CD4-positive, alpha-beta memory T cell (primary cell): Measurements from ENCODE around the gene VAT1L. TPM values are rescaled to one million over a fixed set of nuclear protein-coding genes. Genes with fewer than 3 reads are reported as not detected.

Experiments
- CTCF ChIA-PET: fragments of 350-600 bp; sonication (Branson Sonifier 250); formaldehyde crosslinking; loops from one replicate; lab custom pipeline; 2021; ENCODE audit warnings: inconsistent platforms; ENCODE audit not compliant: partially characterized antibody; lab: Charles Lee
- POLR2A ChIA-PET: fragments of 350-600 bp; sonication (Branson Sonifier 250); formaldehyde crosslinking; loops from one replicate; lab custom pipeline; 2021; ENCODE audit not compliant: partially characterized antibody; lab: Charles Lee
- DNase-seq, 5 donors: peaks; one replicate each; pipeline versions ENCODE4 v3.0.0 to v3.0.0-alpha.2; 2020 to 2022; ENCODE audit warnings: mixed read lengths in 1 of 5
- H3K27ac ChIP-seq: one replicate; pipeline ENCODE4 v1.7.0; 2013; ENCODE audit warnings: low read depth, low read length
- H3K27me3 ChIP-seq: 2 replicates; pipeline ENCODE4 v1.7.0; 2013; ENCODE audit warnings: mild to moderate bottlenecking, low read length, moderate library complexity; ENCODE audit not compliant: insufficient read depth
- H3K36me3 ChIP-seq: 2 replicates; pipeline ENCODE4 v1.7.0; 2013; ENCODE audit warnings: mild to moderate bottlenecking, low read length, moderate library complexity; ENCODE audit not compliant: insufficient read depth
- H3K4me1 ChIP-seq: 2 replicates; pipeline ENCODE4 v1.7.0; 2013; ENCODE audit warnings: mild to moderate bottlenecking, low read length, moderate library complexity; ENCODE audit not compliant: insufficient read depth
- H3K4me3 ChIP-seq, 2 donors: one replicate each; pipeline ENCODE4 v1.7.0; 2013; ENCODE audit warnings: low read length in 2 of 2, mild to moderate bottlenecking in 1 of 2
- H3K9me3 ChIP-seq, 2 donors: one replicate each; pipeline ENCODE4 v1.7.0; 2013; ENCODE audit warnings: low read length in 2 of 2, control low read depth in 1 of 2; ENCODE audit not compliant: control insufficient read depth in 1 of 2
- H3K27ac Mint-ChIP-seq, 7 donors: one replicate each; pipeline ENCODE4 v1.8.0; 2020 to 2021; ENCODE audit warnings: mixed read lengths in 7 of 7, mild to moderate bottlenecking in 6 of 7, inconsistent platforms in 3 of 7, moderate library complexity in 3 of 7
- H3K27me3 Mint-ChIP-seq, 2 donors: one replicate each; pipeline ENCODE4 v1.8.0; 2020 to 2021; ENCODE audit warnings: mixed read lengths in 2 of 2
- H3K36me3 Mint-ChIP-seq, 2 donors: one replicate each; pipeline ENCODE4 v1.8.0; 2020 to 2021; ENCODE audit warnings: mixed read lengths in 2 of 2, inconsistent platforms in 1 of 2, mild to moderate bottlenecking in 1 of 2
- H3K4me1 Mint-ChIP-seq, 4 donors: one replicate each; pipeline ENCODE4 v1.8.0; 2020 to 2021; ENCODE audit warnings: mixed read lengths in 4 of 4, mild to moderate bottlenecking in 1 of 4
- H3K4me3 Mint-ChIP-seq, 8 donors: one replicate each; pipeline ENCODE4 v1.8.0; 2020 to 2021; ENCODE audit warnings: mixed read lengths in 8 of 8, mild to moderate bottlenecking in 7 of 8, moderate library complexity in 6 of 8, inconsistent platforms in 3 of 8
- H3K9me3 Mint-ChIP-seq, 8 donors: one replicate each; pipeline ENCODE4 v1.8.0; 2020 to 2021; ENCODE audit warnings: mixed read lengths in 8 of 8, mild to moderate bottlenecking in 5 of 8, inconsistent platforms in 3 of 8, moderate library complexity in 1 of 8
- intact Hi-C: fragments of 100-400 bp; cut with micrococcal nuclease; formaldehyde crosslinking; loops from one replicate; pipeline ENCODE4 v1.15.1; 2023
- polyA plus RNA-seq, 2 donors: library from polyadenylated mRNA; unstranded; fragments of 300-500 nt; fragmentation: Illumina TruSeq; gene quantifications; one replicate each; pipeline ENCODE4 v1.2.3, GENCODE V29; 2021
- total RNA-seq, 2 experiments: library from RNA; stranded (reverse); gene quantifications; one replicate each; pipeline ENCODE4 v1.2.3, GENCODE V29; 2021

The VAT1L gene
- total and polyA plus RNA-seq, 4 experiments from 2014 or later = not detected

DNA sequence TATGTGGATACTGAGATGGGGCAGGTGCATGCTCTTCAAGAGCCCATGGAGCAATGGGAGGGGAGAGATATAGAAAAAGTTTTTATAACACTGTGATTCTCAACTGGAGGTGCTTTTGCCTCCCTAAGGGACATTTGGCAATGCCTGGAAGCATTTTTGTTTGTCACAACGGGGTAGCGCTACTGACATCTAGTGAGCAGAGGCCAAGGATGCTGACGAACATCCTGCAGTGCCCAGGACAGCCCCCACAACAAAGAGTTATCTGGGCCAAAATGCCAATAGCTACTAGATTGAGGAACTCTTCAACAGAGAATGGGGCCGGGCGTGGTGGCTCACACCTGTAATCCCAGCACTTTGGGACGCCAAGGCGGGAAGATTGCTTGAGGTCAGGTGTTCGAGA, 166.8 kb downstream of the VAT1L start:
- peaks cover 0 to 2% (median 0%) of the 10 kb centered on the region in 8 donors for H3K9me3 Mint-ChIP-seq
- CTCF ChIA-PET = no interaction called here

DNA sequence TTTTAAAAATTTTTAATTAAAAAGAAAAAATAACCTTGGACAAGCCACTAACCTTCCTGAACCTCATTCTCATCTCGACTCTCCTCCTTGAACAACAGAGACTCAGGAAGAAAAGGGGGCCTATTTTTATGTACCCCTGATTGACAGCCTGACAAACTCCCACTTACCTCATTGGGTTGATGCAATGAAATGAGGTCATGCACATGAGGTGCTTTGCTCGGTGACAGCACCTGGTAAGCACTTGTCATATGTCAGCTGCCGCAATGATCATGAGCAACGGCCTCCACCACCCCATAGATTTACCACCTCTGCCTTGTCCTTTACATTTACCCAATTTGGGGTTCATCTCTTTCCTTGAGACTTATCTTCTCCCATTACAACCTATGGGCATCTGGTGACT, 167.9 kb downstream of the VAT1L start:
- Histone ChIP-seq H3K27ac (no peak overlapping the region), H3K4me1 (no peaks in the 10 kb centered on the region), H3K9me3 (no peaks in the 10 kb centered on the region), H3K4me3 (no peak overlapping the region), H3K36me3 (no peaks in the 10 kb centered on the region), H3K27me3 (no peaks in the 10 kb centered on the region)
- intact Hi-C loops = no loop called here
- Mint-ChIP-seq H3K27ac (no peak overlapping the region), H3K4me1 (no peaks in the 10 kb centered on the region), H3K36me3 (no peaks in the 10 kb centered on the region), H3K4me3 (no peak overlapping the region), H3K27me3 (peaks cover 9 to 11% of the 10 kb centered on the region in 2 donors), H3K9me3 (peaks cover 0 to 2% (median 0%) of the 10 kb centered on the region in 8 donors)
- no peak for DNase-seq
- ChIA-PET CTCF (no interaction called here), POLR2A (no interaction called here)

More for the DNA sequence above, 166.8 kb downstream of the VAT1L start:
- no peaks in the 10 kb centered on the region for H3K27me3 ChIP-seq
- no peak overlapping the region for H3K4me3 ChIP-seq
- POLR2A ChIA-PET = no interaction called here
- intact Hi-C loops = no loop called here
- no peak for DNase-seq
- no peaks in the 10 kb centered on the region for H3K9me3 ChIP-seq
- Mint-ChIP-seq H3K4me1 (no peaks in the 10 kb centered on the region), H3K27me3 (peaks cover 9 to 13% of the 10 kb centered on the region in 2 donors), H3K4me3 (no peak overlapping the region), H3K27ac (no peak overlapping the region), H3K36me3 (no peaks in the 10 kb centered on the region)
- no peaks in the 10 kb centered on the region for H3K36me3 ChIP-seq
- H3K27ac ChIP-seq = no peak overlapping the region
- no peaks in the 10 kb centered on the region for H3K4me1 ChIP-seq

DNA sequence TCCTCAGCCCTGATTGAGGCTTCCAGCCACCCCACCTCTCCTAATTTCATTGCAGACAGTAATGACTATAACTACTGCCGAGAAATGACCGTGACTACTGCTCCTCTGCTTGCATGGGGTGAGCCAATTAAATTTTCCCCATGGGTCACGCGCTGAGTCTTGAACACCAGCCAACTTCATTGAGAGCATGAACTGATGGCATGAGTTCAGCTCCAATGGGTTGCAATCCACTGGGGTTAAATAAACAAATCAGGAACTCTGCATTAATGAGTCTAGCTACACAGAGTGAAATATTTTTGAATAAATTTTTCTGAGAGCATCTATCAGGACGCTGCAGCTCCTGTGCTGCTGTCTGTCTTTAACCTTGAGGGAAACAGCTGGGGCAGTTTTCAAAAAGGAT, 172.4 kb downstream of the VAT1L start:
- no peak overlapping the region for H3K27ac ChIP-seq
- H3K4me1 ChIP-seq = no peaks in the 10 kb centered on the region
- ChIA-PET POLR2A (no interaction called here), CTCF (no interaction called here)
- no peaks in the 10 kb centered on the region for H3K27me3 ChIP-seq
- H3K36me3 ChIP-seq = no peaks in the 10 kb centered on the region
- H3K9me3 Mint-ChIP-seq = peaks cover 0 to 2% (median 0%) of the 10 kb centered on the region in 8 donors
- H3K27ac Mint-ChIP-seq = no peak overlapping the region
- H3K4me3 Mint-ChIP-seq = no peak overlapping the region
- peaks cover 17 to 27% of the 10 kb centered on the region in 2 donors for H3K27me3 Mint-ChIP-seq
- intact Hi-C loops = no loop called here
- peaks cover 0 to 4% (median under 1%) of the 10 kb centered on the region in 4 donors for H3K4me1 Mint-ChIP-seq
- DNase-seq = no peak
- H3K4me3 ChIP-seq = no peak overlapping the region
- no peaks in the 10 kb centered on the region for H3K9me3 ChIP-seq
- H3K36me3 Mint-ChIP-seq = no peaks in the 10 kb centered on the region

DNA sequence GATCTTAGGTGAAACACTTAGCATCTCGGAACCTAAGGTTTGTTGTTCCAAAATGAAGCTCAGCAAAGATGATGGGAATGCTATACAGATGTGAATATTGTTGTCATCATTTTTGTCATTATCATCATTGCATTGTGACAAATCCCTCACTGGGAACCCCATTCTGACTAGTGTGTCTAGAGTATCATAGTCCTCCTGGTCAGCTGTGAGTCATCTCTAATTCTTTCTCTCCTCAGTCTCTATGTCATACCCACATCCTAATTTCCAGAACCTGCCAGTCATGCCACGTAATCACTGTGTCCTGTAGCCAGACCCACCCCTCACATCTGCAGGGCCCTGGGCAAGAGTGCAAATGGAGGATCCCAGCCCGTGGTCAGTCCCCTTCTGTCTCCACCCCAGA, 173.4 kb downstream of the VAT1L start:
- CTCF ChIA-PET = no interaction called here

DNA sequence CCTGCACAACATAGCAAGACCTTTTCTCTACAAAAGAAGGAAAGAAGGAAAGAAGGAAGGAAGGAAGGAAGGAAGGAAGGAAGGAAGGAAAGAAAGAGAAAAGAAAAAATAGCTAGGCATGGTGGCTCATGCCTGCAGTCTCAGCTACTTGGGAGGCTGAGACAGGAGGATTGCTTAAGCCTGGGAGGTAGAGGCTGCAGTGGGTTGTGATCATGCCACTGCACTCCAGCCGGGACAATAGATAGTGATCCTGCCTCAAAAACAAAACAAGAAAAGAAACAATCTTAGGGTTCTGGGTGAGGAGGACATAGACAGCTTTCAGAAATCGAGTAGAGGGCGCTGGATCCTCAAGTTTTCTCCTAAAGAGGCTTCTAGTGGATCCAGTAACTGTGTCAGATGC, 174.3 kb downstream of the VAT1L start:
- Mint-ChIP-seq H3K27me3 (peaks cover 17 to 24% of the 10 kb centered on the region in 2 donors), H3K36me3 (no peaks in the 10 kb centered on the region), H3K27ac (no peak overlapping the region), H3K4me1 (peaks cover 0 to 4% (median under 1%) of the 10 kb centered on the region in 4 donors), H3K4me3 (no peak overlapping the region), H3K9me3 (no peaks in the 10 kb centered on the region)
- H3K4me1 ChIP-seq = no peaks in the 10 kb centered on the region
- ChIA-PET POLR2A (no interaction called here), CTCF (no interaction called here)
- H3K36me3 ChIP-seq = no peaks in the 10 kb centered on the region
- no peaks in the 10 kb centered on the region for H3K9me3 ChIP-seq
- no peaks in the 10 kb centered on the region for H3K27me3 ChIP-seq
- no peak overlapping the region for H3K27ac ChIP-seq
- no peak for DNase-seq
- no peak overlapping the region for H3K4me3 ChIP-seq
- intact Hi-C loops = no loop called here

More for the DNA sequence above, 173.4 kb downstream of the VAT1L start:
- Histone ChIP-seq H3K27ac (no peak overlapping the region), H3K4me1 (no peaks in the 10 kb centered on the region), H3K9me3 (no peaks in the 10 kb centered on the region), H3K36me3 (no peaks in the 10 kb centered on the region), H3K27me3 (no peaks in the 10 kb centered on the region), H3K4me3 (no peak overlapping the region)
- Mint-ChIP-seq H3K36me3 (no peaks in the 10 kb centered on the region), H3K4me3 (no peak overlapping the region), H3K27ac (no peak overlapping the region), H3K27me3 (peaks cover 15 to 23% of the 10 kb centered on the region in 2 donors), H3K4me1 (peaks cover 0 to 4% (median under 1%) of the 10 kb centered on the region in 4 donors), H3K9me3 (no peaks in the 10 kb centered on the region)
- intact Hi-C loops = no loop called here
- DNase-seq = no peak
- POLR2A ChIA-PET = no interaction called here

DNA sequence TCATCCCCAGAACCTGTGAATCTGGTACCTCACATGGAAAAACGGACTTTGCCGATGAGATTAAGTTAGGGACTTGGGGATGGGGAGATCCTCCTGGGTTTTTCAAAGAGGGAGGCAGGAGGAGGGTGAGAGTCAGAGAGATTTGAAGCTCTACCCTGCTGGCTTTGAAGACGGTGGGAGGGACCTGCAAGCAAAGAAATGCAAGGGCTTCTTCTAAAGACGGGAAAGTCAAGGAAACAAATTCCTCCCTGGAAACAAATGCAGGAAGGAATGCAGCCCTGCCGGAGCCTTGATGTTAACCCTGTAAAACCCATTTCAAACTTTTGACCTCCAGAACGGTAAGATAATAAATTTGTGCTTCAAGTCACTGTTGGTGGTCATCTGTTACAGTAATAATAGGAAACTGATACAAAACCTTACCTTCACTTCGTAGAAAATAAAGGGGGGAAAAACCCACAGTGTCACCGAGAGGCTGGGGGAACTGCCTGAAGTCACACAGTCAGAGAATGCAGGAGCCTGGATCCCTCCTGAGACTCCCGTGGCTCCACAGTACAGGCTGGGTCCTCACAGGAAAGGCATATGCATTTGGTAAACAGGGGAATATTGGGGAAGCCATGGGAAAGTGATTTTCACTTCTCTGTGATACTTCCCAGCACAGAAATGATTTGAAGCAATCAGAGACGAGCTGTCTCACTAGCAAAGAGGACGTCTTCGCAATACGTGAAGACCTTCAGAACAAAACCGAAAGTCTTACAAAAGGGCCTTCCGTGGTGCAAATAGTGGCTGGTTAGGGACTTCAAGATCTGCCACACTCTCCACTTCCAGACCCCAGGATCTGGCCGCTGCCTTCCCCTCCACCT, 175.1 kb downstream of the VAT1L start:
- Mint-ChIP-seq H3K4me1 (peaks cover 0 to 4% (median under 1%) of the 10 kb centered on the region in 4 donors), H3K27ac (peak overlapping the region in 2 of 7 donors; percentile 47 to 50), H3K27me3 (peaks cover 15 to 21% of the 10 kb centered on the region in 2 donors), H3K4me3 (peak overlapping the region in 4 of 8 donors; percentile 41 to 67 (median 56)), H3K9me3 (no peaks in the 10 kb centered on the region), H3K36me3 (no peaks in the 10 kb centered on the region)
- intact Hi-C loops = no loop called here
- POLR2A ChIA-PET = no interaction called here
- Histone ChIP-seq H3K9me3 (no peaks in the 10 kb centered on the region), H3K27me3 (no peaks in the 10 kb centered on the region), H3K36me3 (no peaks in the 10 kb centered on the region), H3K27ac (no peak overlapping the region), H3K4me3 (peak overlapping the region in 1 of 2 donors; percentile 7), H3K4me1 (no peaks in the 10 kb centered on the region)
- CTCF ChIA-PET = interaction anchor here (1.7 kb wide), 1 partner anchor 288 kb away, joined by 4 read pairs; no protein-coding TSS in a partner anchor
- DNase-seq = no peak

DNA sequence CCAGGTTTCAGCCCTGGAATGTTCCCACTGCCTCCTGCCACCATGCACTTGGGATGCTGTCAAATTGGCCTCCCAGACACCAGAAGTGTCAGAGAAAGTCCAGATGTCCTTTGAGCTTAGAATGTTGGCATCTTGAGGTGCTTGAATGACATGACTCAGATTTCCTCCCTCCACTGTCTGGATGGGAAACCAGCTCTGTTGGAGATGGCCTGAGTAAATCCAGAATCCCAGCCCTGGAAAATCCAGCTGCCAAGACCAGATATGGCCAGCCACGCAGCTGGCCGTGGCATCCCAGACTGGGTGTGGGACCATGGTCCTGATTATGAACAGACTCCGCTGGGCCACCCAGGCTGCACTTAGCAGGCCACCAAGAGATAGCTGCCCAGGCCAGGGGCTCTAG, 177.0 kb downstream of the VAT1L start:
- Mint-ChIP-seq H3K27ac (no peak overlapping the region), H3K4me3 (no peak overlapping the region), H3K4me1 (peaks cover 0 to 4% (median under 1%) of the 10 kb centered on the region in 4 donors), H3K27me3 (peaks cover 17 to 21% of the 10 kb centered on the region in 2 donors), H3K36me3 (no peaks in the 10 kb centered on the region), H3K9me3 (no peaks in the 10 kb centered on the region)
- Histone ChIP-seq H3K4me1 (no peaks in the 10 kb centered on the region), H3K27ac (no peak overlapping the region), H3K4me3 (no peak overlapping the region), H3K36me3 (no peaks in the 10 kb centered on the region), H3K27me3 (no peaks in the 10 kb centered on the region), H3K9me3 (no peaks in the 10 kb centered on the region)
- CTCF ChIA-PET = interaction anchor here (0.7 to 1.3 kb wide), 3 partner anchors 11 to 289 kb away, joined by 3 read pairs; no protein-coding TSS in a partner anchor
- intact Hi-C loops = no loop called here
- no peak for DNase-seq
- POLR2A ChIA-PET = no interaction called here
